Immature natural killer cell (primary cell): Measurements from ENCODE around the gene ERMP1. TPM values are rescaled to one million over a fixed set of nuclear protein-coding genes. Genes with fewer than 3 reads are reported as not detected.
"Not testable (repeated sequence)": the region's sequence is repeated elsewhere in the genome, so short reads cannot be mapped to it uniquely, and the experiment has no call there.

Experiments used
- DNase-seq, 3 donors: peaks; one replicate each; pipeline ENCODE4 v3.0.0; 2022; ENCODE audit warnings: mixed read lengths in 1 of 3
- H3K27ac Mint-ChIP-seq, 6 donors: one replicate each; pipeline ENCODE4 v1.8.0; 2020; ENCODE audit warnings: mixed read lengths in 6 of 6, mild to moderate bottlenecking in 5 of 6, inconsistent platforms in 4 of 6, moderate library complexity in 3 of 6
- H3K27me3 Mint-ChIP-seq, 3 donors: one replicate each; pipeline ENCODE4 v1.8.0; 2020 to 2021; ENCODE audit warnings: low read depth in 3 of 3, mild to moderate bottlenecking in 3 of 3, mixed read lengths in 3 of 3, moderate library complexity in 3 of 3, inconsistent platforms in 1 of 3
- H3K36me3 Mint-ChIP-seq, 3 donors: one replicate each; pipeline ENCODE4 v1.8.0; 2020; ENCODE audit warnings: mixed read lengths in 3 of 3, inconsistent platforms in 2 of 3, mild to moderate bottlenecking in 2 of 3
- H3K4me1 Mint-ChIP-seq, 2 donors: one replicate each; pipeline ENCODE4 v1.8.0; 2020; ENCODE audit warnings: inconsistent platforms in 2 of 2, mild to moderate bottlenecking in 2 of 2, mixed read lengths in 2 of 2, moderate library complexity in 1 of 2
- H3K4me3 Mint-ChIP-seq, 5 donors: one replicate each; pipeline ENCODE4 v1.8.0; 2020; ENCODE audit warnings: mild to moderate bottlenecking in 5 of 5, mixed read lengths in 5 of 5, inconsistent platforms in 3 of 5, moderate library complexity in 3 of 5
- H3K9me3 Mint-ChIP-seq, 6 donors: one replicate each; pipeline ENCODE4 v1.8.0; 2020; ENCODE audit warnings: mild to moderate bottlenecking in 6 of 6, mixed read lengths in 6 of 6, inconsistent platforms in 4 of 6, moderate library complexity in 3 of 6
- polyA plus RNA-seq, 3 donors: library from polyadenylated mRNA; unstranded; fragments of 300-500 nt; fragmentation: Illumina TruSeq; gene quantifications; one replicate each; pipeline ENCODE4 v1.2.3, GENCODE V29; 2021

The ERMP1 gene, protein sequence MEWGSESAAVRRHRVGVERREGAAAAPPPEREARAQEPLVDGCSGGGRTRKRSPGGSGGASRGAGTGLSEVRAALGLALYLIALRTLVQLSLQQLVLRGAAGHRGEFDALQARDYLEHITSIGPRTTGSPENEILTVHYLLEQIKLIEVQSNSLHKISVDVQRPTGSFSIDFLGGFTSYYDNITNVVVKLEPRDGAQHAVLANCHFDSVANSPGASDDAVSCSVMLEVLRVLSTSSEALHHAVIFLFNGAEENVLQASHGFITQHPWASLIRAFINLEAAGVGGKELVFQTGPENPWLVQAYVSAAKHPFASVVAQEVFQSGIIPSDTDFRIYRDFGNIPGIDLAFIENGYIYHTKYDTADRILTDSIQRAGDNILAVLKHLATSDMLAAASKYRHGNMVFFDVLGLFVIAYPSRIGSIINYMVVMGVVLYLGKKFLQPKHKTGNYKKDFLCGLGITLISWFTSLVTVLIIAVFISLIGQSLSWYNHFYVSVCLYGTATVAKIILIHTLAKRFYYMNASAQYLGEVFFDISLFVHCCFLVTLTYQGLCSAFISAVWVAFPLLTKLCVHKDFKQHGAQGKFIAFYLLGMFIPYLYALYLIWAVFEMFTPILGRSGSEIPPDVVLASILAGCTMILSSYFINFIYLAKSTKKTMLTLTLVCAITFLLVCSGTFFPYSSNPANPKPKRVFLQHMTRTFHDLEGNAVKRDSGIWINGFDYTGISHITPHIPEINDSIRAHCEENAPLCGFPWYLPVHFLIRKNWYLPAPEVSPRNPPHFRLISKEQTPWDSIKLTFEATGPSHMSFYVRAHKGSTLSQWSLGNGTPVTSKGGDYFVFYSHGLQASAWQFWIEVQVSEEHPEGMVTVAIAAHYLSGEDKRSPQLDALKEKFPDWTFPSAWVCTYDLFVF
- polyA plus RNA-seq, result 10 to 100 TPM; 19.6 to 54.2 (median 31.0) TPM

DNA sequence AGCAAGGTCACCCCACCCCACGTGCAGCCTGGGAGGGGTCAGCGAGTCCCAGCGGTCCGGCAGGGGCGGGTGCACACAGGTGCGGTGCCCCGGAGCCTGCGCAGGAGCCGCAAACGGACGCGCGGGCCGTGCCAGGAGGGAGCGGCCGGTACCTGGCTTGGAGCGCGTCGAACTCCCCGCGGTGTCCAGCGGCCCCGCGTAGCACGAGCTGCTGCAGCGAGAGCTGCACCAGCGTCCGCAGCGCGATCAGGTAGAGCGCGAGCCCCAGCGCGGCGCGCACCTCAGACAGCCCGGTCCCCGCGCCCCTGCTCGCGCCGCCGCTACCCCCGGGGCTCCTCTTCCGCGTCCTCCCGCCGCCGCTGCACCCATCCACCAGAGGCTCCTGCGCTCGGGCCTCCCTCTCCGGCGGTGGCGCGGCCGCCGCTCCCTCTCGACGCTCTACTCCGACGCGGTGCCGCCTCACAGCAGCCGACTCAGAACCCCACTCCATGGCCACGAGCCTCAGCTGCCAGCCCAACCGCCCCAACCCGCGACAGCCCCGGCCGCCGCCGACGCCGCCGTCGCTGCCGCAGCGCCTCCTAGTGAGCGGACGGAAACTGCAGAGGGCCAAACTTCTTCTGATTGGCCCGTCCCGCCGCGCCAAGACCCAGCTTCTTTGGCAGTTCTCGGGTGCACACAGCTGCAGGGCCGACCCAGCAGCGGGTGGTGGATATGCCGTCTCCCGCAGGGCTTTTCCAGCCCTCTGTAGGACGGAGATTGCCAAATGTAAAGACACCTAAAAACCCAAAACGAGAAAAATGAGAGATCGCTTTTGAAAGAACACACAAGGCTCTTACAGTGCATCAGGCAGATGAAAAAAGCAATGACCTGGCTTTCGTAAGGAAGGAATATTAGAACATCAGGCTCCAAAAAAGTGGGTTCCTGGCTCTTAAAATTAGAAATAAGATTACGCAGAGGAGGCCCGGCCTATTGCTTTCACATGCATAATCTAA, at the start of gene ERMP1:
TSS of gene ERMP1 (minus strand) at position 580 of the 992 bp plus-strand sequence. CDS start at position 490, 90 bp downstream.
- Mint-ChIP-seq H3K9me3 (no peaks in the 10 kb centered on the region), H3K27me3 (peaks cover 2 to 15% (median 4%) of the 10 kb centered on the region in 3 donors), H3K4me1 (peaks cover 45 to 62% of the 10 kb centered on the region in 2 donors), H3K36me3 (peaks cover 0 to 5% (median 0%) of the 10 kb centered on the region in 3 donors), H3K27ac (peak within 1 kb of the TSS; percentile 82 to 97 (median 94)), H3K4me3 (peak within 1 kb of the TSS; percentile 92 to 99 (median 96))
- peak; percentile 89 to 91 (median 91) for DNase-seq

DNA sequence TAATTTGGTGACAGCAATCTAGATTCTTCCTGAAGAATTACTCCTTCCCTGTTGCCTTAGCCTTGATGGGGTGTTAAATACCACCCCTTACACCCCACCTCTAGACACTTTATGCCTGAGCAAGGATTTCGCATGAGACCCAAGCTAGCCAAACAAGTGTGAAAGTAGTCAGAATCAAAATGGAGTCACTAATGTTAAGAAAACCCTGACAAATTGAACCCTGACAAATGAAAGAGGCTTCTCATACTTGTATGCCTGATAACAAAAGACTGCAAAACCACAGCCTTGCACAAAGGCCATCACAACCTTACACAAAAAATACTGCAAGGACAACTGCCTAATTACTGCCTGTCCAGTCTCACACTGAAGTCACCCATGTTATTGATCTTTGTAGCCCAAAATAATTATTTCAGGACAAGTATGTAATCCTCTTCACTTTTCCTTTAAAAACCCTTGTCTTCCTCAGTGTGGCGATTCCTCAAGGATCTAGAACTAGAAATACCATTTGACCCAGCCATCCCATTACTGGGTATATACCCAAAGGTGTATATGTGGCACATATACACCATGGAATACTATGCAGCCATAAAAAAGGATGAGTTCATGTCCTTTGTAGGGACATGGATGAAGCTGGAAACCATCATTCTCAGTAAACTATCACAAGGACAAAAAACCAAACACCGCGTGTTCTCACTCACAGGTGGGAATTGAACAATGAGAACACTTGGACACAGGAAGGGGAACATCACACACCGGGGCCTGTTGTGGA, 49.5 kb upstream of the ERMP1 start:
- not testable (repeated sequence) for H3K9me3 Mint-ChIP-seq, DNase-seq, H3K4me3 Mint-ChIP-seq, H3K27me3 Mint-ChIP-seq
- Mint-ChIP-seq H3K36me3 (peaks cover 0 to 19% (median 4%) of the 10 kb centered on the region in 3 donors), H3K27ac (peak overlapping the region in 1 of 6 donors; percentile 56), H3K4me1 (peaks cover 14 to 36% of the 10 kb centered on the region in 2 donors)

- no peak overlapping the region for H3K4me3 Mint-ChIP-seq
- no peak overlapping the region for H3K27ac Mint-ChIP-seq
- no peaks in the 10 kb centered on the region for H3K9me3 Mint-ChIP-seq
- H3K27me3 Mint-ChIP-seq, result no peaks in the 10 kb centered on the region
- H3K4me1 Mint-ChIP-seq, result peaks cover 21 to 49% of the 10 kb centered on the region in 2 donors
- H3K36me3 Mint-ChIP-seq, result peaks cover 0 to 26% (median 4%) of the 10 kb centered on the region in 3 donors
- DNase-seq, result no peak
Observed at GRCh38 chr9:5879419-5880181, 46.7 kb upstream of the ERMP1 start.

- peaks cover 0 to 26% (median 8%) of the 10 kb centered on the region in 3 donors for H3K36me3 Mint-ChIP-seq
- no peak overlapping the region for H3K4me3 Mint-ChIP-seq
- H3K9me3 Mint-ChIP-seq, result no peaks in the 10 kb centered on the region
- peak overlapping the region in 2 of 6 donors; percentile 35 to 78 for H3K27ac Mint-ChIP-seq
- no peaks in the 10 kb centered on the region for H3K27me3 Mint-ChIP-seq
- no peak for DNase-seq
- peaks cover 44 to 73% of the 10 kb centered on the region in 2 donors for H3K4me1 Mint-ChIP-seq
Observed at GRCh38 chr9:5876711-5877110, 43.8 kb upstream of the ERMP1 start.

DNA sequence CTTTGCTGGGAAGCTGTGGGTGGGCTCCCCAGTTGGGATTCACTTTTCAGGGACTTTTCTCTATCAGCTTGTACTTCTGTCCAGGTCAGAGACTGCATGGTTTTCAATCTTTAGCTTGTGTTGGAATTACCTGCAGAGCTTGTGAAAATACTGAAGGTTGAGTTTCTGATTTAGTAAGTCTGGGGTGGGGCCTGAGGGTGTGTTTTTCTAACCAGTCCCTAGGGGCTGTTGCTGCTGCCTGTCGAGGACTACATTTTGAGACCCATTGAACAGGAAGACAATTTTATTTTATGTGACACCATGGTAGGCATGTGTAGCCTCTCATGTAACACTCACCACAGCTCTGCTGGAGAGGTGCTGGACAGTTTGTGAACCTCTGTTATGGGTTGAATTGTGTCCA, 43.1 kb upstream of the ERMP1 start:
- H3K36me3 Mint-ChIP-seq, result peaks cover 0 to 26% (median 6%) of the 10 kb centered on the region in 3 donors
- H3K9me3 Mint-ChIP-seq, result no peaks in the 10 kb centered on the region
- H3K27ac Mint-ChIP-seq, result peak overlapping the region; percentile 30 to 92 (median 74)
- H3K4me1 Mint-ChIP-seq, result peaks cover 44 to 74% of the 10 kb centered on the region in 2 donors
- no peaks in the 10 kb centered on the region for H3K27me3 Mint-ChIP-seq
- no peak for DNase-seq
- H3K4me3 Mint-ChIP-seq, result peak overlapping the region in 2 of 5 donors; percentile 38 to 63

- H3K36me3 Mint-ChIP-seq, result peaks cover 8 to 32% (median 13%) of the 10 kb centered on the region in 3 donors
- no peaks in the 10 kb centered on the region for H3K27me3 Mint-ChIP-seq
- peaks cover 48 to 77% of the 10 kb centered on the region in 2 donors for H3K4me1 Mint-ChIP-seq
- H3K9me3 Mint-ChIP-seq, result no peaks in the 10 kb centered on the region
- H3K4me3 Mint-ChIP-seq, result peak overlapping the region; percentile 3 to 63 (median 34)
- peak; percentile 9 to 40 (median 19) for DNase-seq
- H3K27ac Mint-ChIP-seq, result peak overlapping the region; percentile 53 to 92 (median 84)
Observed at GRCh38 chr9:5874048-5874447, 41.1 kb upstream of the ERMP1 start.

- Mint-ChIP-seq H3K27ac (peak overlapping the region in 5 of 6 donors; percentile 18 to 92 (median 78)), H3K9me3 (no peaks in the 10 kb centered on the region), H3K4me3 (peak overlapping the region in 3 of 5 donors; percentile 3 to 63 (median 12)), H3K4me1 (peaks cover 47 to 71% of the 10 kb centered on the region in 2 donors), H3K27me3 (no peaks in the 10 kb centered on the region), H3K36me3 (peaks cover 8 to 25% (median 13%) of the 10 kb centered on the region in 3 donors)
- DNase-seq, result no peak
Observed at GRCh38 chr9:5873439-5873838, 40.5 kb upstream of the ERMP1 start.

DNA sequence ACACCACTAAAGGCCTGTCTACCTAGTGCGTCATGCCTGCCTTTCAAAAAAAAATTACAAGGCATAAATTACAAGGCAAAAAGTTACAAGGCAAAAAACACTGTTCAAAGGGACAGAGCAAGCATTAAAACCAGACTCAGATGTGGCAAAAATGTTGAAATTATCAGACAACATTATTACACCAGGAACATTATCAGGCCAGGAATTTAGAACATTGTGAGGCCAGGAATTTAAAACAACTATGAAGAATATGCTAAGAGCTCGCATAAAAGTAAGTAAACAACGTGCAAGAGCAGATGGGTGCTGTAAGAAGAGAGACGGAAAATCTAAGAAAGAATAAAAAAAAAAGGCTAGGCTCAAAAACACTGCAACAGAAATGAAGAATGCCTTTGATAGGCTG, 39.6 kb upstream of the ERMP1 start:
- Mint-ChIP-seq H3K27me3 (peaks cover 0 to 2% (median 0%) of the 10 kb centered on the region in 3 donors), H3K27ac (peak overlapping the region in 3 of 6 donors; percentile 35 to 62 (median 39)), H3K4me1 (peaks cover 47 to 64% of the 10 kb centered on the region in 2 donors), H3K9me3 (no peaks in the 10 kb centered on the region), H3K4me3 (no peak overlapping the region), H3K36me3 (peaks cover 8 to 20% (median 19%) of the 10 kb centered on the region in 3 donors)
- DNase-seq, result no peak

DNA sequence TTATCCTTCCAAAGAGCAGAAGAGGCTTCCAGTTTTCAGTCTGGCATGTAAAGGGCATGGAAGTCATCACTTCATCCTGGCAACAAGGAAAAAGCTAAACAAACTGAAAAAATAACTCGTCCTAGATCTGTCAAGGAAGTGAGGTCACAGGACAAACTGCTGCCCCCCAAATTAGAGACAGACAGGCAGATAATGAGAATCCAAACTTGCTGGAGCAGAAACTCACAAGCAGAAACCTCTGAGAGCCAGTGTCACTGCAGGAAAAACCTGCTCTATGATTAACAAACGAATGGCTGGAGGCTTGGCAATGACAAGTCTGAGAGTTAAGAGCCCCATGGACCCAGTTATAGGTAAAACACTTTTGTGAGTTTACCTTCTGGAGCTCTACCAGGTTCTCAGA, 38.9 kb upstream of the ERMP1 start:
- DNase-seq, result no peak
- no peaks in the 10 kb centered on the region for H3K9me3 Mint-ChIP-seq
- H3K27ac Mint-ChIP-seq, result peak overlapping the region in 1 of 6 donors; percentile 31
- no peak overlapping the region for H3K4me3 Mint-ChIP-seq
- H3K36me3 Mint-ChIP-seq, result peaks cover 8 to 25% (median 22%) of the 10 kb centered on the region in 3 donors
- H3K4me1 Mint-ChIP-seq, result peaks cover 47 to 58% of the 10 kb centered on the region in 2 donors
- peaks cover 0 to 2% (median 0%) of the 10 kb centered on the region in 3 donors for H3K27me3 Mint-ChIP-seq

- Mint-ChIP-seq H3K4me3 (no peak overlapping the region), H3K36me3 (peaks cover 13 to 24% (median 23%) of the 10 kb centered on the region in 3 donors), H3K27me3 (peaks cover 0 to 2% (median 0%) of the 10 kb centered on the region in 3 donors), H3K27ac (peak overlapping the region in 2 of 6 donors; percentile 2 to 21), H3K9me3 (no peaks in the 10 kb centered on the region), H3K4me1 (peaks cover 38 to 47% of the 10 kb centered on the region in 2 donors)
- no peak for DNase-seq
Observed at GRCh38 chr9:5870691-5871090, 37.8 kb upstream of the ERMP1 start.

DNA sequence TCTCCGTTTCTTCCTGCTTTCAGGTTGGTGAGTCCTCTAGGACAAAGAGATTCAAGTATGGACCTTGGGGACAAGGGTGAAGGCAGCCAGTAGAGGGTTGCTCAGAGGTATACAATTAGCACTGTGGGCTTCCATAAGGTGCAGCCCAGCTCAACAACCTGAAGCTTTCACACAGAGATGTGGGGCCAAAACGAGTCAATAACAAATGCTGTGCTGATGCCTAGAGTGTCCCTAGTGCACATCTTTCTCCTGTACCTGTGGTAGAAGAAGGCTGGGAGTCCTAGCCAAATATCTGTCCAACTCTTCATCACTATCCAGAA, 37.1 kb upstream of the ERMP1 start:
- Mint-ChIP-seq H3K4me3 (no peak overlapping the region), H3K9me3 (no peaks in the 10 kb centered on the region), H3K4me1 (peaks cover 31 to 40% of the 10 kb centered on the region in 2 donors), H3K36me3 (peaks cover 13 to 24% (median 23%) of the 10 kb centered on the region in 3 donors), H3K27ac (no peak overlapping the region), H3K27me3 (peaks cover 0 to 2% (median 0%) of the 10 kb centered on the region in 3 donors)
- DNase-seq, result no peak
